H1 (cell line): Measurements from ENCODE around the gene COL27A1. TPM values are rescaled to one million over a fixed set of nuclear protein-coding genes. Genes with fewer than 3 reads are reported as not detected.

Experiments
- CTCF ChIA-PET: fragments of 300-600 bp; sonication (Branson Sonifier 250); formaldehyde crosslinking; loops from one replicate; lab custom pipeline; 2021; ENCODE audit not compliant: partially characterized antibody; lab: Charles Lee
- POLR2A ChIA-PET: fragments of 300-600 bp; sonication (Branson Sonifier 250); formaldehyde crosslinking; loops from one replicate; lab custom pipeline; 2021; ENCODE audit warnings: inconsistent platforms; ENCODE audit not compliant: partially characterized antibody; lab: Charles Lee
- DNase-seq, 2 experiments: peaks; one replicate each; pipeline versions ENCODE4 v3.0.0 to v3.0.0-alpha.2; 2010 to 2022; ENCODE audit warnings: low spot score in 2 of 2, low read depth in 1 of 2, mixed read lengths in 1 of 2
- FAIRE-seq: peaks from 2 replicates; lab custom pipeline; 2011; peaks lifted over from hg19 to GRCh38; lab: Jason Lieb, UNC
- H2AFZ ChIP-seq: 2 replicates; pipeline ENCODE4 v1.8.1; 2012; ENCODE audit warnings: low read length, inconsistent platforms
- H2AK5ac ChIP-seq: 2 replicates; pipeline ENCODE4 v1.6.1; 2013; ENCODE audit warnings: low read depth, low read length
- H2BK120ac ChIP-seq: replicated peaks from 2 replicates; pipeline ENCODE3; 2013; ENCODE audit warnings: low read depth, low read length, inconsistent platforms
- H2BK12ac ChIP-seq: 2 replicates; pipeline ENCODE4 v1.6.1; 2013; ENCODE audit warnings: low read depth, low read length
- H2BK15ac ChIP-seq: 2 replicates; pipeline ENCODE4 v1.6.1; 2013; ENCODE audit warnings: low read length
- H2BK20ac ChIP-seq: 2 replicates; pipeline ENCODE4 v1.6.1; 2013; ENCODE audit warnings: low read length
- H2BK5ac ChIP-seq: 2 replicates; pipeline ENCODE4 v1.6.1; 2013; ENCODE audit warnings: low read depth, low read length
- H3K14ac ChIP-seq: 2 replicates; pipeline ENCODE4 v1.6.1; 2013; ENCODE audit warnings: inconsistent platforms; ENCODE audit not compliant: insufficient read length
- H3K18ac ChIP-seq: 2 replicates; pipeline ENCODE4 v1.6.1; 2013; ENCODE audit warnings: low read length; ENCODE audit errors: extremely low read depth
- H3K23ac ChIP-seq: 2 replicates; pipeline ENCODE4 v1.6.1; 2013; ENCODE audit warnings: inconsistent platforms; ENCODE audit not compliant: insufficient read length
- H3K23me2 ChIP-seq: 2 replicates; pipeline ENCODE4 v1.6.1; 2013; ENCODE audit warnings: low read depth, low read length
- H3K27ac ChIP-seq: 2 replicates; pipeline ENCODE4 v1.6.1; 2011; ENCODE audit warnings: low read depth, low read length, inconsistent platforms
- H3K27me3 ChIP-seq, 4 experiments: replicated peaks in 1 of 4; 1 replicate in 1 of 4; 2 replicates in 3 of 4; pipeline versions ENCODE4 v1.6.1 to v1.8.1; 2011 to 2013; ENCODE audit warnings: low read length in 3 of 4, mild to moderate bottlenecking in 3 of 4, inconsistent platforms in 2 of 4, mixed read lengths in 2 of 4, moderate library complexity in 1 of 4; ENCODE audit not compliant: control insufficient read depth in 3 of 4, insufficient read depth in 3 of 4; ENCODE audit errors: extremely low read depth in 1 of 4
- H3K36me3 ChIP-seq, 4 experiments: 2 replicates each; pipeline versions ENCODE4 v1.6.1 to v1.8.1; 2011 to 2013; ENCODE audit warnings: mild to moderate bottlenecking in 4 of 4, low read length in 3 of 4, moderate library complexity in 2 of 4, control low read depth in 1 of 4, inconsistent platforms in 1 of 4; ENCODE audit not compliant: insufficient read depth in 4 of 4, control insufficient read depth in 2 of 4
- H3K4ac ChIP-seq: replicated peaks from 2 replicates; pipeline ENCODE3; 2013; ENCODE audit warnings: low read length, low read depth, mixed read lengths, inconsistent platforms; ENCODE audit not compliant: insufficient read length
- H3K4me1 ChIP-seq, 4 experiments: replicated peaks in 1 of 4; 1 replicate in 1 of 4; 2 replicates in 3 of 4; pipeline versions ENCODE4 v1.6.1 to v1.8.1; 2011 to 2013; ENCODE audit warnings: low read length in 3 of 4, inconsistent platforms in 2 of 4, mixed read lengths in 1 of 4; ENCODE audit not compliant: insufficient read depth in 4 of 4, control insufficient read depth in 3 of 4
- H3K4me2 ChIP-seq, 2 experiments: 2 replicates each; pipeline versions ENCODE4 v1.6.1 to v1.8.1; 2011 to 2013; ENCODE audit warnings: low read depth in 2 of 2, low read length in 2 of 2, control low read depth in 1 of 2, inconsistent platforms in 1 of 2, mild to moderate bottlenecking in 1 of 2; ENCODE audit not compliant: insufficient read depth in 1 of 2
- H3K4me3 ChIP-seq, 4 experiments: fragments of 200-600, 300-600 bp in 1 of 4; sonication (generic), shearing (Covaris generic), sonication (Bioruptor Twin) in 1 of 4; 2 replicates each; pipeline versions ENCODE4 v1.5.1 to v1.8.1; 2011 to 2016; ENCODE audit warnings: low read length in 4 of 4, low read depth in 3 of 4, control low read depth in 2 of 4, inconsistent platforms in 2 of 4, mild to moderate bottlenecking in 2 of 4, mixed read lengths in 1 of 4, moderate library complexity in 1 of 4; ENCODE audit not compliant: insufficient read depth in 2 of 4; ENCODE audit errors: extremely low read depth in 1 of 4
- H3K56ac ChIP-seq: replicated peaks from 2 replicates; pipeline ENCODE3; 2013; ENCODE audit warnings: low read depth, mild to moderate bottlenecking, mixed read lengths, low read length, inconsistent platforms; ENCODE audit not compliant: insufficient read length
- H3K79me1 ChIP-seq: 2 replicates; pipeline ENCODE4 v1.6.1; 2013; ENCODE audit warnings: low read depth, low read length, control low read depth
- H3K79me2 ChIP-seq, 2 experiments: 2 replicates each; pipeline versions ENCODE4 v1.6.1 to v1.8.1; 2012 to 2013; ENCODE audit warnings: low read length in 2 of 2, mild to moderate bottlenecking in 2 of 2, inconsistent platforms in 1 of 2; ENCODE audit not compliant: insufficient read depth in 2 of 2, control insufficient read depth in 1 of 2
- H3K9ac ChIP-seq, 4 experiments: replicated peaks in 1 of 4; 1 replicate in 1 of 4; 2 replicates in 3 of 4; pipeline versions ENCODE4 v1.6.1 to v1.8.1; 2011 to 2013; ENCODE audit warnings: low read depth in 3 of 4, low read length in 3 of 4, control low read depth in 2 of 4, mild to moderate bottlenecking in 2 of 4, moderate library complexity in 2 of 4, inconsistent platforms in 1 of 4; ENCODE audit errors: extremely low read depth in 1 of 4
- H3K9me3 ChIP-seq, 2 experiments: 2 replicates each; pipeline versions ENCODE4 v1.6.1 to v1.8.1; 2012 to 2013; ENCODE audit warnings: mild to moderate bottlenecking in 2 of 2, moderate library complexity in 2 of 2, control low read depth in 1 of 2, inconsistent platforms in 1 of 2, low read depth in 1 of 2, low read length in 1 of 2, mixed read lengths in 1 of 2; ENCODE audit not compliant: insufficient read depth in 2 of 2
- H4K20me1 ChIP-seq, 2 experiments: replicated peaks in 1 of 2; 2 replicates each; pipeline versions ENCODE3 to v1.8.1; 2011 to 2013; ENCODE audit warnings: inconsistent platforms in 2 of 2, low read length in 2 of 2, mild to moderate bottlenecking in 1 of 2; ENCODE audit not compliant: insufficient read depth in 2 of 2, control insufficient read depth in 1 of 2
- H4K5ac ChIP-seq: 2 replicates; pipeline ENCODE4 v1.6.1; 2013; ENCODE audit warnings: low read length, low read depth, mixed read lengths, inconsistent platforms; ENCODE audit not compliant: insufficient read length
- H4K8ac ChIP-seq: 2 replicates; pipeline ENCODE4 v1.8.0; 2013; ENCODE audit warnings: mild to moderate bottlenecking, moderate library complexity, low read length, inconsistent platforms; ENCODE audit not compliant: insufficient read depth; ENCODE audit errors: extremely low read depth
- H4K91ac ChIP-seq: replicated peaks from 2 replicates; pipeline ENCODE3; 2013; ENCODE audit warnings: low read length, mixed read lengths, inconsistent platforms; ENCODE audit not compliant: insufficient read length
- BACH1 ChIP-seq: IDR thresholded peaks from 2 replicates; pipeline ENCODE4 v1.6.1; 2012; ENCODE audit warnings: low read length, improper control_type of control experiment
- BRCA1 ChIP-seq: IDR thresholded peaks from 2 replicates; pipeline ENCODE4 v1.6.1; 2012; ENCODE audit warnings: low read depth, low read length, improper control_type of control experiment
- KDM4A ChIP-seq: IDR thresholded peaks from one replicate; pipeline ENCODE4 v1.7.1; 2012; ENCODE audit warnings: low read depth, mild to moderate bottlenecking, moderate library complexity, low read length, inconsistent platforms; ENCODE audit not compliant: severe bottlenecking
- MAX ChIP-seq: IDR thresholded peaks from 2 replicates; pipeline ENCODE4 v1.6.1; 2012; ENCODE audit warnings: inconsistent platforms
- POLR2A ChIP-seq, 2 experiments: IDR thresholded peaks; 1 replicate in 1 of 2; 2 replicates in 1 of 2; pipeline ENCODE4 v1.6.1; 2011; ENCODE audit warnings: low read depth in 2 of 2, low read length in 2 of 2, mild to moderate bottlenecking in 2 of 2; ENCODE audit errors: control extremely low read depth in 1 of 2
- RFX5 ChIP-seq: IDR thresholded peaks from 2 replicates; pipeline ENCODE4 v1.6.1; 2011; ENCODE audit warnings: low read depth, low read length, improper control_type of control experiment, borderline replicate concordance
- RNF2 ChIP-seq: fragments of 200-900, 300-1000 bp; sonication (generic); IDR thresholded peaks from 2 replicates; pipeline ENCODE4 v1.7.1; 2016; ENCODE audit warnings: borderline replicate concordance, low read depth, mild to moderate bottlenecking, antibody characterized with exemption, low read length; ENCODE audit not compliant: poor library complexity, severe bottlenecking; ENCODE audit errors: missing control alignments
- SAP30 ChIP-seq: fragments of 300-600 bp; sonication (generic); IDR thresholded peaks from 2 replicates; pipeline ENCODE4 v1.7.1; 2012; ENCODE audit warnings: low read length, moderate library complexity, mild to moderate bottlenecking, inconsistent platforms; ENCODE audit not compliant: insufficient read depth, insufficient replicate concordance
- TAF7 ChIP-seq: optimal IDR thresholded peaks from 2 replicates; pipeline ENCODE3; 2011; ENCODE audit warnings: low read depth, mild to moderate bottlenecking, inconsistent platforms, low read length, moderate library complexity, borderline replicate concordance
- TBP ChIP-seq: IDR thresholded peaks from 2 replicates; pipeline ENCODE4 v1.6.1; 2011; ENCODE audit warnings: low read depth, low read length, improper control_type of control experiment
- TEAD4 ChIP-seq: IDR thresholded peaks from 2 replicates; pipeline ENCODE4 v1.6.1; 2012; ENCODE audit warnings: low read depth, low read length, inconsistent platforms, mixed read lengths
- YY1 ChIP-seq: IDR thresholded peaks from 2 replicates; pipeline ENCODE4 v1.6.1; 2011; ENCODE audit warnings: low read depth, mild to moderate bottlenecking, low read length
- WGBS, 2 experiments: shearing (Covaris generic) in 1 of 2; methylation state at CpG; one replicate each; pipeline versions ENCODE4 v1.1.6 to v1.1.7; 2013 to 2015; ENCODE audit warnings: low lambda C conversion rate in 2 of 2, mixed read lengths in 2 of 2, inconsistent platforms in 1 of 2, low coverage in 1 of 2, missing lambda C conversion rate in 1 of 2; ENCODE audit not compliant: insufficient replicate concordance in 2 of 2, insufficient coverage in 1 of 2, insufficient read length in 1 of 2; ENCODE audit errors: extremely low coverage in 1 of 2, missing lambda C conversion rate in 1 of 2; 5-methylcytosine and 5-hydroxymethylcytosine counted together
- polyA plus RNA-seq, 7 experiments: library from polyadenylated mRNA; depleted of rRNA in 3 of 7; stranded (reverse) in 5 of 7; unstranded in 2 of 7; fragments of >200 nt in 5 of 7; fragments of 200-250 nt in 2 of 7; gene quantifications; 1 replicate in 5 of 7; 2 replicates in 1 of 7; 4 replicates in 1 of 7; pipeline versions ENCODE4 v1.2.1 to v1.2.3, GENCODE V29; 2011 to 2013; ENCODE audit warnings: missing spikeins in 2 of 7, mixed read lengths in 2 of 7
- total RNA-seq: library from RNA; stranded (reverse); fragmentation: NEBNext Ultra II Directional; extraction: Animal tissue kit (Norgen Biotek cat#: 25700); gene quantifications from 2 replicates; pipeline ENCODE4 v1.2.1, GENCODE V29; 2021

COL27A1 gene
- total and polyA plus RNA-seq, 2 of the 8 experiments (the other 6 are each of a cell fraction or from before 2014, with no cell fraction given) = 15.1 to 22.8 TPM

- TF ChIP-seq YY1 = no peak
- no peak for TF ChIP-seq SAP30
- TF ChIP-seq TBP = no peak
- TF ChIP-seq TAF7 = no peak
- TF ChIP-seq TEAD4 = no peak
- no peak for TF ChIP-seq POLR2A (IDR thresholded peaks at IDR 0.05; ENCODE audit: control extremely low read depth in 1 of 2, low read depth in 2 of 2, low read length in 2 of 2)
- TF ChIP-seq MAX = no peak
- no peak for TF ChIP-seq RNF2
- TF ChIP-seq BRCA1 = no peak
- no peak for TF ChIP-seq RFX5
- no peak for TF ChIP-seq KDM4A
- no peak for TF ChIP-seq BACH1
- no peaks in the 10 kb centered on the region for H3K79me2 ChIP-seq
- H3K14ac ChIP-seq = no peak overlapping the region
- DNase-seq (no peak), FAIRE-seq (no peak)
- no peak overlapping the region for H4K91ac ChIP-seq
- no peak overlapping the region for H3K23ac ChIP-seq
- CTCF ChIA-PET = interaction anchor here (0.7 to 17.3 kb wide), 12 partner anchors 14 to 190 kb away, joined by 3 to 206 read pairs (median 3); partner anchors contain the start of gene KIF12
- H3K18ac ChIP-seq = no peak overlapping the region
- no peak overlapping the region for H2BK12ac ChIP-seq
- H3K79me1 ChIP-seq = no peaks in the 10 kb centered on the region
- no peaks in the 10 kb centered on the region for H3K23me2 ChIP-seq
- H2AK5ac ChIP-seq = no peak overlapping the region
- no peaks in the 10 kb centered on the region for H3K4me1 ChIP-seq
- H3K4ac ChIP-seq = no peak overlapping the region
- H3K27me3 ChIP-seq = no peaks in the 10 kb centered on the region
- no peak overlapping the region for H3K4me2 ChIP-seq
- no peak overlapping the region for H2BK15ac ChIP-seq
- peaks cover 0 to 3% of the 10 kb centered on the region in 2 experiments for H4K20me1 ChIP-seq
- H3K9ac ChIP-seq = no peak overlapping the region
- H3K9me3 ChIP-seq = no peaks in the 10 kb centered on the region
- no peak overlapping the region for H3K56ac ChIP-seq
- no peak overlapping the region for H4K5ac ChIP-seq
- H3K4me3 ChIP-seq = no peak overlapping the region
- H2BK5ac ChIP-seq = no peak overlapping the region
- 89% methylated on average over 9 of the region's 9 CpGs; no CpG with 5 or more reads in 1 of the 2 experiments for WGBS, 2 experiments
- POLR2A ChIA-PET = no interaction called here
- H3K36me3 ChIP-seq = no peaks in the 10 kb centered on the region
- no peak overlapping the region for H2BK20ac ChIP-seq
- H2AFZ ChIP-seq = no peak overlapping the region
- H2BK120ac ChIP-seq = no peak overlapping the region
- no peak overlapping the region for H4K8ac ChIP-seq
- H3K27ac ChIP-seq = no peak overlapping the region
Measured at GRCh38 chr9:114269023-114269422, 113.7 kb downstream of the COL27A1 start.
